Body of pancreas (tissue), 4 donors: ENCODE results near the gene SLC25A44.

ENCODE experiments used
- CTCF ChIP-seq, 7 experiments: fragments of 450-650 bp in 4 of 7; fragments of 200-600 bp in 3 of 7; sonication (generic) in 3 of 7; IDR thresholded peaks; one replicate each; pipeline ENCODE4 v1.5.1; 2016 to 2019; ENCODE audit warnings: antibody characterized with exemption in 7 of 7
- POLR2A ChIP-seq, 3 donors: fragments of 450-650 bp; IDR thresholded peaks; one replicate each; pipeline ENCODE4 v1.6.1; 2016; ENCODE audit warnings: antibody characterized with exemption in 3 of 3, mild to moderate bottlenecking in 2 of 3

GRCh38 chr1:156242738-156243137, 48.8 kb downstream of the SLC25A44 start:
- TF ChIP-seq POLR2A (IDR thresholded peaks at IDR 0.05) = no peak
- no peak for TF ChIP-seq CTCF (IDR thresholded peaks at IDR 0.05)
